MM.1S (cell line): Measurements from ENCODE around the gene SCAF4.

Experiments used
- DNase-seq: peaks from one replicate; pipeline ENCODE4 v3.0.0-alpha.2; 2015
- H2AFZ ChIP-seq: fragments of 300-600 bp; sonication (generic); 2 replicates; pipeline ENCODE4 v1.6.0; 2016; ENCODE audit warnings: antibody characterized with exemption, low read length
- H3F3A ChIP-seq: fragments of 300-600 bp; sonication (generic); 2 replicates; pipeline ENCODE4 v1.6.1; 2016; ENCODE audit warnings: mild to moderate bottlenecking, antibody characterized with exemption, low read length, moderate library complexity, mixed read lengths; ENCODE audit not compliant: insufficient read depth
- H3K27ac ChIP-seq: fragments of 300-600 bp; sonication (generic); 2 replicates; pipeline ENCODE4 v1.5.1; 2016; ENCODE audit warnings: mild to moderate bottlenecking, low read length
- H3K27me3 ChIP-seq: fragments of 300-600 bp; sonication (generic); replicated peaks from 2 replicates; pipeline ENCODE4 v1.6.0; 2016; ENCODE audit warnings: low read length; ENCODE audit not compliant: insufficient read depth
- H3K36me3 ChIP-seq: fragments of 300-600 bp; sonication (generic); replicated peaks from 2 replicates; pipeline ENCODE4 v1.6.1; 2016; ENCODE audit warnings: mild to moderate bottlenecking, low read length, mixed read lengths; ENCODE audit not compliant: insufficient read depth
- H3K4me1 ChIP-seq: fragments of 300-600 bp; sonication (generic); 2 replicates; pipeline ENCODE4 v1.6.1; 2016; ENCODE audit warnings: low read length, mixed read lengths
- H3K4me2 ChIP-seq: fragments of 300-600 bp; sonication (generic); 2 replicates; pipeline ENCODE4 v1.6.0; 2016; ENCODE audit warnings: low read depth, low read length
- H3K4me3 ChIP-seq: fragments of 300-600 bp; sonication (generic); 2 replicates; pipeline ENCODE4 v1.5.1; 2016; ENCODE audit warnings: low read length, mixed read lengths
- H3K79me2 ChIP-seq: fragments of 300-600 bp; sonication (generic); 2 replicates; pipeline ENCODE4 v1.6.1; 2016; ENCODE audit warnings: mixed run types, low read length, mixed read lengths
- H3K9ac ChIP-seq: fragments of 300-600 bp; sonication (generic); 2 replicates; pipeline ENCODE4 v1.6.1; 2016; ENCODE audit warnings: low read length, mixed read lengths
- H3K9me2 ChIP-seq: fragments of 300-600 bp; sonication (generic); replicated peaks from 2 replicates; pipeline ENCODE4 v1.6.1; 2016; ENCODE audit warnings: mild to moderate bottlenecking, low read length, mixed read lengths; ENCODE audit not compliant: insufficient read depth
- H3K9me3 ChIP-seq: fragments of 300-600 bp; sonication (generic); replicated peaks from 2 replicates; pipeline ENCODE4 v1.6.1; 2016; ENCODE audit warnings: mild to moderate bottlenecking, low read length, mixed read lengths; ENCODE audit not compliant: insufficient read depth
- H4K20me1 ChIP-seq: fragments of 300-600 bp; sonication (generic); 2 replicates; pipeline ENCODE4 v1.6.1; 2016; ENCODE audit warnings: mild to moderate bottlenecking, low read length, moderate library complexity, mixed read lengths; ENCODE audit not compliant: insufficient read depth
- CTCF ChIP-seq: fragments of 300-600 bp; sonication (generic); IDR thresholded peaks from 2 replicates; pipeline ENCODE4 v1.5.1; 2016; ENCODE audit warnings: antibody characterized with exemption, low read length, mixed read lengths
- EZH2 ChIP-seq: fragments of 300-600 bp; sonication (generic); optimal IDR thresholded peaks from 2 replicates; pipeline ENCODE3; 2017; ENCODE audit warnings: low read depth, mild to moderate bottlenecking, antibody characterized with exemption, low read length, mixed read lengths
- EZH2phosphoT487 ChIP-seq: fragments of 300-600 bp; sonication (generic); IDR thresholded peaks from 2 replicates; pipeline ENCODE4 v1.6.1; 2018; ENCODE audit warnings: antibody characterized with exemption, low read length

SCAF4 gene

GRCh38 chr21:31670070-31670469 is 61.8 kb downstream of the SCAF4 start:
- H3K9me3 ChIP-seq = no peaks in the 10 kb centered on the region
- no peak overlapping the region for H3K27ac ChIP-seq
- no peaks in the 10 kb centered on the region for H3K9me2 ChIP-seq
- H3K4me1 ChIP-seq = no peaks in the 10 kb centered on the region
- DNase-seq = no peak
- no peak overlapping the region for H3K4me3 ChIP-seq
- peaks cover 34% of the 10 kb centered on the region for H3F3A ChIP-seq
- TF ChIP-seq EZH2 (no peak), EZH2phosphoT487 (no peak), CTCF (no peak)
- 0 out of 2 replicates have a peak, but pooled peaks cover 8% of the 10 kb centered on the region for H4K20me1 ChIP-seq
- no peak overlapping the region for H3K9ac ChIP-seq
- peaks cover 17% of the 10 kb centered on the region for H3K36me3 ChIP-seq
- no peak overlapping the region for H3K4me2 ChIP-seq
- H2AFZ ChIP-seq = no peak overlapping the region
- H3K27me3 ChIP-seq = no peaks in the 10 kb centered on the region
- H3K79me2 ChIP-seq = peaks cover 28% of the 10 kb centered on the region

GRCh38 chr21:31668651-31669491 is 63.0 kb downstream of the SCAF4 start:
- H3K4me1 ChIP-seq = no peaks in the 10 kb centered on the region
- H3F3A ChIP-seq = peaks cover 34% of the 10 kb centered on the region
- no peaks in the 10 kb centered on the region for H3K27me3 ChIP-seq
- TF ChIP-seq EZH2phosphoT487 = no peak
- TF ChIP-seq CTCF = no peak
- no peak for TF ChIP-seq EZH2
- peaks cover 39% of the 10 kb centered on the region for H3K79me2 ChIP-seq
- H3K4me3 ChIP-seq = no peak overlapping the region
- no peak overlapping the region for H3K9ac ChIP-seq
- H3K9me3 ChIP-seq = no peaks in the 10 kb centered on the region
- H3K27ac ChIP-seq = no peak overlapping the region
- no peak overlapping the region for H2AFZ ChIP-seq
- no peaks in the 10 kb centered on the region for H3K9me2 ChIP-seq
- no peak for DNase-seq
- peaks cover 17% of the 10 kb centered on the region for H3K36me3 ChIP-seq
- H4K20me1 ChIP-seq = 0 out of 2 replicates have a peak, but pooled peaks cover 8% of the 10 kb centered on the region
- no peak overlapping the region for H3K4me2 ChIP-seq

- Histone ChIP-seq H3K27me3 (no peaks in the 10 kb centered on the region), H3K4me2 (no peak overlapping the region), H3K4me1 (no peaks in the 10 kb centered on the region), H3K79me2 (peaks cover 51% of the 10 kb centered on the region), H3K9me2 (no peaks in the 10 kb centered on the region), H3K4me3 (no peak overlapping the region), H4K20me1 (0 out of 2 replicates have a peak, but pooled peaks cover 14% of the 10 kb centered on the region), H3K36me3 (peaks cover 17% of the 10 kb centered on the region), H3K9me3 (no peaks in the 10 kb centered on the region), H3K9ac (no peak overlapping the region), H2AFZ (no peak overlapping the region), H3K27ac (no peak overlapping the region), H3F3A (peaks cover 34% of the 10 kb centered on the region)
- DNase-seq = no peak
- no peak for TF ChIP-seq EZH2phosphoT487
- no peak for TF ChIP-seq CTCF
- no peak for TF ChIP-seq EZH2
Observed at GRCh38 chr21:31667639-31668038, 64.3 kb downstream of the SCAF4 start.
